Thyroid gland (tissue), 4 donors: ENCODE measurements around the gene C1orf50. TPM values are rescaled to one million over a fixed set of nuclear protein-coding genes. Genes with fewer than 3 reads are reported as not detected.

Experiments
- DNase-seq, 2 donors: peaks; one replicate each; pipeline ENCODE4 v3.0.0-alpha.2; 2019
- H3K27ac ChIP-seq, 3 donors: fragments of 200-600 bp; sonication (generic); 1 replicate in 2 of 3; 2 replicates in 1 of 3; pipeline ENCODE4 v1.5.1; 2016 to 2019; ENCODE audit warnings: mild to moderate bottlenecking in 1 of 3, moderate library complexity in 1 of 3
- H3K27me3 ChIP-seq: fragments of 200-600 bp; sonication (generic); one replicate; pipeline ENCODE4 v1.5.1; 2019
- H3K36me3 ChIP-seq, 2 donors: fragments of 200-600 bp; sonication (generic); one replicate each; pipeline ENCODE4 v1.5.1; 2016 to 2019
- H3K4me1 ChIP-seq, 2 donors: fragments of 200-600 bp; sonication (generic); one replicate each; pipeline ENCODE4 v1.5.1; 2017 to 2019
- H3K4me3 ChIP-seq, 3 donors: fragments of 200-600 bp; sonication (generic); replicated peaks in 1 of 3; 1 replicate in 2 of 3; 2 replicates in 1 of 3; pipeline ENCODE4 v1.5.1; 2016; ENCODE audit warnings: mild to moderate bottlenecking in 1 of 3
- H3K9me3 ChIP-seq: fragments of 200-600 bp; sonication (generic); one replicate; pipeline ENCODE4 v1.5.1; 2017
- CTCF ChIP-seq, 6 experiments: fragments of 200-600 bp in 3 of 6; fragments of 450-650 bp in 3 of 6; sonication (generic) in 3 of 6; IDR thresholded peaks; one replicate each; pipeline ENCODE4 v1.5.1; 2016 to 2019; ENCODE audit warnings: antibody characterized with exemption in 6 of 6, mild to moderate bottlenecking in 2 of 6, inconsistent platforms in 1 of 6, moderate library complexity in 1 of 6
- POLR2A ChIP-seq, 2 donors: fragments of 450-650 bp; IDR thresholded peaks; one replicate each; pipeline ENCODE4 v1.6.1; 2017; ENCODE audit warnings: antibody characterized with exemption in 2 of 2, mild to moderate bottlenecking in 2 of 2, moderate library complexity in 1 of 2
- WGBS, 2 donors: methylation state at CpG; one replicate each; pipeline ENCODE4 v1.1.5; 2017; 5-methylcytosine and 5-hydroxymethylcytosine counted together
- intact Hi-C: fragments of 100-400 bp; cut with DNase I; formaldehyde crosslinking; loops from one replicate; pipeline ENCODE4 v1.15.1; 2023
- total RNA-seq, 4 donors: library from RNA; depleted of rRNA; stranded (reverse); fragments of >200 nt; gene quantifications; one replicate each; pipeline ENCODE4 v1.2.3, GENCODE V29; 2016

C1orf50 gene
- total RNA-seq, 4 donors from 2014 or later = 4.2 to 7.2 (median 4.7) TPM

GRCh38 chr1:42742617-42743316 is 24.3 kb upstream of the C1orf50 start:
- Histone ChIP-seq H3K27me3 (no peaks in the 10 kb centered on the region), H3K9me3 (no peaks in the 10 kb centered on the region), H3K36me3 (peaks cover 6 to 11% of the 10 kb centered on the region in 2 donors), H3K4me3 (no peak overlapping the region), H3K27ac (no peak overlapping the region), H3K4me1 (no peaks in the 10 kb centered on the region)
- WGBS, 2 donors = 80 to 83% methylated on average over 9 of the region's 9 CpGs
- intact Hi-C loops = loop anchor here (5.0 kb wide), 1 partner anchor 160 kb away; no protein-coding TSS in a partner anchor
- no peak for TF ChIP-seq CTCF (IDR thresholded peaks at IDR 0.05)
- no peak for TF ChIP-seq POLR2A (IDR thresholded peaks at IDR 0.05)
- DNase-seq = no peak

GRCh38 chr1:42743317-42744147 is 23.5 kb upstream of the C1orf50 start:
- Histone ChIP-seq H3K9me3 (no peaks in the 10 kb centered on the region), H3K27me3 (no peaks in the 10 kb centered on the region), H3K27ac (no peak overlapping the region), H3K36me3 (peaks cover 6 to 11% of the 10 kb centered on the region in 2 donors), H3K4me1 (no peaks in the 10 kb centered on the region), H3K4me3 (no peak overlapping the region)
- TF ChIP-seq CTCF (IDR thresholded peaks at IDR 0.05) (no peak), POLR2A (IDR thresholded peaks at IDR 0.05) (no peak)
- intact Hi-C loops = loop anchor here (5.0 kb wide), 1 partner anchor 161 kb away; no protein-coding TSS in a partner anchor
- DNase-seq = no peak
- WGBS, 2 donors = 79 to 80% methylated on average over 21 of the region's 21 CpGs

- no peaks in the 10 kb centered on the region for H3K9me3 ChIP-seq
- H3K36me3 ChIP-seq = peaks cover 6 to 11% of the 10 kb centered on the region in 2 donors
- H3K4me1 ChIP-seq = no peaks in the 10 kb centered on the region
- intact Hi-C loops = loop anchor here (5.0 kb wide), 1 partner anchor 162 kb away; no protein-coding TSS in a partner anchor
- DNase-seq = no peak
- TF ChIP-seq CTCF (IDR thresholded peaks at IDR 0.05) (no peak), POLR2A (IDR thresholded peaks at IDR 0.05) (no peak)
- WGBS, 2 donors = 86 to 93% methylated on average over 9 of the region's 9 CpGs
- H3K27me3 ChIP-seq = no peaks in the 10 kb centered on the region
- H3K4me3 ChIP-seq = no peak overlapping the region
- H3K27ac ChIP-seq = no peak overlapping the region
Measured at GRCh38 chr1:42744148-42744413, 23.0 kb upstream of the C1orf50 start.

GRCh38 chr1:42745851-42746250 is 21.2 kb upstream of the C1orf50 start:
- TF ChIP-seq POLR2A (IDR thresholded peaks at IDR 0.05) = no peak
- Histone ChIP-seq H3K27me3 (no peaks in the 10 kb centered on the region), H3K4me1 (no peaks in the 10 kb centered on the region), H3K36me3 (peaks cover 12 to 17% of the 10 kb centered on the region in 2 donors), H3K9me3 (no peaks in the 10 kb centered on the region), H3K27ac (no peak overlapping the region), H3K4me3 (no peak overlapping the region)
- DNase-seq = no peak
- intact Hi-C loops = no loop called here
- WGBS, 2 donors = 89 to 96% methylated on average over 8 of the region's 8 CpGs

GRCh38 chr1:42746436-42747105 is 20.5 kb upstream of the C1orf50 start:
- Histone ChIP-seq H3K4me3 (no peak overlapping the region), H3K27ac (no peak overlapping the region), H3K4me1 (no peaks in the 10 kb centered on the region), H3K9me3 (no peaks in the 10 kb centered on the region), H3K36me3 (peaks cover 12 to 17% of the 10 kb centered on the region in 2 donors), H3K27me3 (no peaks in the 10 kb centered on the region)
- DNase-seq = no peak
- intact Hi-C loops = no loop called here
- WGBS, 2 donors = 96 to 98% methylated on average over 8 to 10 of the region's 12 CpGs
- TF ChIP-seq POLR2A (IDR thresholded peaks at IDR 0.05) (no peak), CTCF (IDR thresholded peaks at IDR 0.05) (no peak)
